Superior temporal gyrus (tissue), 1 donor: ENCODE data around the gene ANKAR.
"Not testable (repeated sequence)": the region's sequence is repeated elsewhere in the genome, so short reads cannot be mapped to it uniquely, and the experiment has no call there.

ENCODE experiments used
- DNase-seq: peaks from one replicate; pipeline ENCODE4 v3.0.0-alpha.2; 2016; ENCODE audit errors: extremely low spot score

The ANKAR gene

GRCh38 chr2:189658306-189659212 lies 15.9 kb upstream of the ANKAR start:
- no peak for DNase-seq

DNA sequence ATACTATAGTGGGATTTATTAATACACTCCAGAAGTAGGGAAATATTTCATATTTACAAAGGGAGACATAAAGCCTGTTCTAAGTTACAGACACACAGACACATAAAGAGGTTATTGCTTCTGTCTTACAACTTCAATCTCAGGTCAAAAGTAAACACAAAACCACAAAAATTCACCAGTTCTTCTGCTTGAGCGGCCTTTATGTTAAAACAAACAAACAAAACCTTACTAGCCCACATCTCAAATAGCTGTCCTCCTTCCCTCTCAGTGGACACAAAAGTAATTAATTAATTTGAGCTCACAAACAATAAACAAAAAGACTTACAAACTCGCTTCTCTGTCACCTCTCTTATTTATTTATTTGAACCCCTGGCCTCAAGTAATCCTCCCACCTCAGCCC lies 14.7 kb upstream of the ANKAR start:
- no peak for DNase-seq

DNA sequence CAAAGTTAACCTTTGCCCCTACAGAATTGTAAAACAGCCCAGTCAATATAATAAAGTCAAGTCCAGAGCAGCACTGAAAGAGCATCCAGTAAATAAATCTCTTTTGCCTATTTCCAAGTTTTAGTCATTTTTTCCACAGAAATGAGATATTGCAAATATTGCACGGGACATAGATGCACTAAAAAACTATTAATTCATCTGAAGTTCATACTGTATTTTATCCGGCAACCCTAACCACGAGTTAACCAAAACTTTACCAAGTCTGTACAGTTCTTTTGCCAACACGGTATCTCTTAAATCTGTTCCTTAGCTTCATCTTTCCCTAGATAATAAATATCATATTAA lies 13.7 kb upstream of the ANKAR start:
- DNase-seq = no peak

DNA sequence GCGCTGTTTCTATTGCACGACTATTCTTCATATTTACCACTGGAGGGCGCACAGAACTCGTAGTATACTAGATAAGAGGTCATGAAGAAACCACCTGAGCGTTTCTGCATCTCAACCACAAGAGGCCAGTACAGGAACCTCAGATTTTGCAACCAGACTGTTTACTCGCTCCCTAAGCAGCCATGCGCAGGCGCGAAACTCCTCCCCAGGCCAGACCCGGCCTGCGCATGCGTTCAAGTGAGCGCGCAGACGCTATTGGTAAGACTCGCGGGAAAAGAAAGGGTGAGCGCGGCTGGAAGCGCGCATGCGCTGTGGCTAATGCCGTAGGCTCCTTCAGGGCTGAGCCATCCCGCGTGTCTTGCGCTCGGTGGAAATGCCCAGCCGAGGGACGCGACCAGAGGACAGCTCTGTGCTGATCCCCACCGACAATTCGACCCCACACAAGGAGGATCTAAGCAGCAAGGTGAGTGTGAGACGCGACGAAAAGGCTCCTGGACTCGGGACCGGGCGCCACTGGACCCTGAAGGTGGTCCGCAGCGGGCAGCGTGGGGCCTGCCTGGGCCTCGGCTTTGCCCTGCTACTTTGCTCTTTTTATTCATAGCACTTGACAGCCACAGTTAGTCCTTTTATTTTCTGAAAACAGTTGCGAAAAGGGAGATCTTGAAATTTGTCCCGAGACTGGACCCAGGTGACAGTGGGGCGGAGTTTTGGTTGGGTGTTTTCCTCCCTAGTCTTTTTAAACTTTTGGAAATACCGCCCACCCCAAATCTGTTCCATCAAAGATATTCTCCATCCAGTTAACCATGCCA lies 13.1 kb upstream of the ANKAR start, which contains the start of gene ASNSD1:
Gene ASNSD1 (plus strand): TSS at position 312 of the 809 bp plus-strand sequence. CDS start 4,674 bp downstream, outside the sequence.
- DNase-seq = peak; percentile 99

GRCh38 chr2:189661957-189662321 lies 12.5 kb upstream of the ANKAR start:
- DNase-seq = no peak

DNA sequence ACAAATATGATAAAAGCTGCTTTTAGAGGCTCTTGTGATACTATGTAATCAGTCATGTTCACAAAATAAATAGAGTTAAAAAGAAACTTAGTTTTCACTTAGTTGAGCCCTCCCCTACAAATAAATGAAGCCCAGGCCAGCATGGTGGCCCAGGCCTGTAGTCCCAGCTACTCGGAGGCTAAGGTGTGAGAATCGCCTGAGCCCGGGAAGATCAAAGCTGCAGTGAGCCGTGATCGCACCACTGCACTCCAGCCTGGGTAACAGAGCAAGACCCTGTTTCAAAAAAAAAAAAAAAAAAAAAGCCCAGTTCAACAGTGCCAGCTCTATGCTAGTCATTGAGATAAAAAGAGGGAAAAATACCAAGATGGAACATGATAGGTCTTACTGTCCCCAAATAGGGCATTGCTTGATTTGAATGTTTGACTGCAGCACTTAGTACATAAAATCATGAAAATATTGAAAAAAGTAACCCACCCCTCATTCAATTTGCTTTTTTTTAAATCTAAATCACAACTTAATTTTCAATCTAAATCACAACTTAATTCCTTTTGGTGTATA lies 11.7 kb upstream of the ANKAR start:
- DNase-seq = no peak

- not testable (repeated sequence) for DNase-seq
Measured at GRCh38 chr2:189663319-189663718, 11.2 kb upstream of the ANKAR start.

GRCh38 chr2:189669913-189670312 lies 4.6 kb upstream of the ANKAR start:
- no peak for DNase-seq

GRCh38 chr2:189673661-189674373 lies 653 bp upstream of the ANKAR start:
- no peak for DNase-seq

- no peak for DNase-seq
Measured at GRCh38 chr2:189676471-189676870, 2.0 kb downstream of the ANKAR start.

DNA sequence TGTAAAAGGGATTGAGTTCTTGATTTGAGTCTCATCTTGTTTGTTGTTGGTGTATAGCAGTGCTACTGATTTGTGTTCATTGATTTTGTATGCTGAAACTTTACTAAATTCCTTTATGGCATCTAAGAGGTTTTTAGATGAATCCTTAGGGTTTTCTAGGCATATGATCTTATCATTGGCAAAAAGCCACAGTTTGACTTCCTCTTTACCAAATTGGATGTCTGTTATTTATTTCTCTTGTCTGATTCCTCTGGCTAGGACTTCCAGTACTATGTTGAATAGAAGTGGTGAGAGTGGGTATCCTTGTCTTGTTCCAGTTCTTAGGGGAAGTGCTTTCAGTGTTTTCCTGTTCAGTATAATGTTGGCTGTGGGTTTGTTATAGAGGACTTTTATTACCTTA lies 4.8 kb downstream of the ANKAR start:
- no peak for DNase-seq

DNA sequence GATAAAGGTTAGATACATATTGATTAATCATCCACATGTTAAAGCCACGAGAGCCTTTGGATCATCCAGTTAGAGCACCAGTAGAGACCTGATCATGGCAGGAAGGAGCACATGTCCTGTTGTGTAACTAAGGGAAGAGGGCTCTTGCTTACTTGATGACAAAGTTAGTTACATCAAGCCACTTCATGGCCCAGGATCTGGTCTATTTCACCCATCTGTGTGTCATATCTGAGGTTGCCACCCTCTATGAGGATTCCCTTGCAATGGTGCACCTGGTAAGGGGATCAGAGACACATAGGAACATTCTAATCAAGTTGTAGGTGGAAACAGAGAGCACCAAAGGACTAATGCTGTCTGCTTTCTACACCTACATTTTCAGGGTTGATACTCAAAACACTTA lies 6.7 kb downstream of the ANKAR start:
- DNase-seq = no peak

- no peak for DNase-seq
Measured at GRCh38 chr2:189681903-189682302, 7.4 kb downstream of the ANKAR start.

DNA sequence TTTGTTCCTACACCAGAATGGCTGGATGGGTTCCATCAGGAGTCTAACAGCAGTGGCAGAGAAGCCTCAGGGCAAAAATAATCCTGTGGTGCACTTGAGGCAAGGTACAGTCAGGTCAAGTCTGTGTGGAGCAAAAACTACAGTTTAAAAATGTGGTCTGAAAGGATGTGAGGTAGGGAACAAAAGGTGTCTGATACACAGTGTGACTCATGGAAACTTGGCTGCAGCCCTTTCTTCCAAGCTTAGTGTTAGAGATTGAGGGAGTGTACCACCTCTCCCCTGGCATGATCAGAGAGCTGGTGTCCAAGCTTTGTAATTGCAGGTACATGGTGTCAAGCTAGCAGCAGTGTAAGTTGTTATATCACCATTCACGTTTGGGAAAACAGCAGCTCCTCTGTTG lies 8.9 kb downstream of the ANKAR start:
- DNase-seq = no peak

GRCh38 chr2:189684811-189685210 lies 10.3 kb downstream of the ANKAR start:
- DNase-seq = no peak

DNA sequence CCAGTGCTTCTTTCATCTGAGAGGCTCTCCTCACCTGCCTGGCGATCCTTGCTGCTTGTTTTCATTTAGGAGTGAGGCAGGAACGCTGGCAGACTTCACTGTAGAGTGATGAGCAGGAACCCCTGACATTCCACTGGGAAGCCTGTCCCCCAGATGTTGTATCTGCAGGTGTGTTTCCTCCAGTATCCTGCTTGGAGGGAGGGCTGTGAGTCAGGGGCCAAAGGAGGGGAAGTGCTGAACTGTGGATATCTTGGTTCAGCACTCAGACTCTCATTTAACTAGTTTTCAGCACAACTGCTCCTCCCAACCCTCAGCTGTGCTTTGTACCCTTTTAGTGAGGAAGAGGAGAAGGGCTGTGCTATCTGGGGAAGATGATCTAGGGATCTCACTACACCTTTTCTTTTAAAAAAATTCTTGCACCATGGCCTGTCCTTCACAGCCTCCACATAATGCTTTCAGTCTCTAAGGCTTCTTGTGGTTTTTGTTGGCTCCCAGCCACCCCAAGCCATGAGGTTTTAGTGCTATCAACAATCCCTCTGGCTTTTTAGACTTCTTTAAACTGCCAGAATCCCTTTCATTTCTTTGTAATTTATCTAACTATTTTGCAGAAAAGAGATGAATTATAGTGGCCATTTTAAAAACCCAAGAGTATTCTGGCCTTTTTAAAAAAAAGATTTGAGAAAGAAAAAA lies 11.2 kb downstream of the ANKAR start:
- no peak for DNase-seq

DNA sequence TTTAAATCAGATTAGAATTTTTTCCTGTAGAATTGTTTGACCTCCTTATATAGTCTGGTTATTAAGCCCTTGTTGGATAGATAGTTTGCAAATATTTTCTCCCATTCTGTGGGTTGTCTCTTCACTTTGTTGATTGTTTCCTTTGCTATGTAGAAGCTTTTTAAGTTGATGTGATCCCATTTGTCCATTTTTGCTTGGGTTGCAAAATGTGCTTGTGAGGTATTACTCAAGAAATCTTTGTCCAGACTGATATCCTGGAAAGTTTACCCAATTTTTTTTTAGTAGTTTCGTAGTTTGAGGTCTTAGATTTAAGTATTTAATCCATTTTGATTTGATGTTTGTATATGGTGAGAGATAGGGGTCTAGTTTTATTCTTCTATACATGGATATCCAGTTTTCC lies 13.3 kb downstream of the ANKAR start:
- DNase-seq = not testable (repeated sequence)

DNA sequence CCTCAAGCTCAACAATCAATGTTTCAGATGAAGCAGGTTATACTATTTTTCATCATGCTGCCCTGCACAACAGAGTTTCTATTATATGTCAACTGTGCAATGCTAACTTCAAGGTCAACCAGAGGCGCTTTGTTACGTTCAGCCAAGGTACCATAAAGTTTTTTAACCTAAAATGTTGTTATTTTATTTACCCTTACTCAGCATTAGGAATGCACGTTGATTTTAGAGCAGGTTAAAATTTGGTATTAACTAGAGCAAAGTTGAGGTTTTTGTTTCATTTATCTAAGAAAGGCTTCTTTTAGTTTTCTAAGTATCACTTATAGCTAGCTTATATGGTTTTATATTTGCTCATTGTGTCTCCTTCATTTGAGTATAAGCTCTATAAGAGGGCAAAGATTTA lies 21.8 kb downstream of the ANKAR start:
- no peak for DNase-seq

- DNase-seq = peak; percentile 89
Measured at GRCh38 chr2:189698020-189698887, 23.8 kb downstream of the ANKAR start.

DNA sequence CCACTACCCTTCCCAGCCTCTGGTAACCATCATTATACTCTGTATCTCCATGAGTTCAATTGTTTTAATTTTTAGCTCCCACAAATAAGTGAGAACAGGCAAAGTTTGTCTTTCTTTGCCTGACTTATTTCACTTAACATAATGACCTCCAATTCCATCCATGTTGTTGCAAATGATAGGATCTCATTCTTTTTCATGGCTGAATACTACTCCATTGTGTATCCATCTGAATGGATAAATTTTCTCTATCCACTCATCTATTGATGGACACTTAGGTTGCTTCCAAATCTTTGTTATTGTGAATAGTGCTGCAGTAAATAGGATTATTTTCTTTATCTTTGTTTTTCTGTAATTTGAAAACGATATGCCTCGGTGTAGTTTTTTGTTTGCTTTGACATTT lies 26.2 kb downstream of the ANKAR start:
- DNase-seq = no peak
